HTERT RPE-1 (cell line): ENCODE measurements around the gene DNAI1.

Experiments used
- in situ Hi-C: fragments of 300-500 bp; cut with MboI; formaldehyde crosslinking; loops from 4 replicates; pipeline ENCODE4 v1.14.3; 2020; ENCODE audit warnings: low sequenced_read_pairs

Gene DNAI1

DNA sequence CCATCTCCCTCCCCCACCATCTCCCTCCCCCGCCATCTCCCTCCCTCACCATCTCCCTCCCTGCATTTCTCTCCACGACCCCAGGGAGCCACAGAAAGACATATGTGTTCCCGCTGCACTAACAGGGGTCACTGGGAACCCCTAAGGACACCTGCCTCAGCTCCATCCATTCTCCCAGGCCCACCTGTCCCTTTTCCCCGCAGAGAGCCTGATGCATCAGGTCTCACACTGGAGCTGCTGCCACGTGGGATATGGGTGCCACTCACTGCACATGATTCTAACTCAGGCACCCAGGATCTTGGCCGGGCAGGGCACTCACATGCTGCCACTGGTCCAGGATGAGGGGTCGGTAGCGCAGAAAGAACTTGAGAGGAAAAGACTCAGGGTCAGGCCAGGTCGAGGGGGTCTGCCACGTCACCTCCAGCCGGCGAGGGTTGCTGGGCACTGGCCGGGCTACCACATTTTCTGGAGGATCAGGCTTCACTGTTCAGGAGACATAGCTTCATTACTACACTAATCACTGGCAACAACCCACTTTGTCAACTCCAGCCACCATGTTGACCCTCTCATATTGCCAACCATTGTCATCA lies 97.4 kb downstream of the DNAI1 start:
- in situ Hi-C loops: no loop called here

DNA sequence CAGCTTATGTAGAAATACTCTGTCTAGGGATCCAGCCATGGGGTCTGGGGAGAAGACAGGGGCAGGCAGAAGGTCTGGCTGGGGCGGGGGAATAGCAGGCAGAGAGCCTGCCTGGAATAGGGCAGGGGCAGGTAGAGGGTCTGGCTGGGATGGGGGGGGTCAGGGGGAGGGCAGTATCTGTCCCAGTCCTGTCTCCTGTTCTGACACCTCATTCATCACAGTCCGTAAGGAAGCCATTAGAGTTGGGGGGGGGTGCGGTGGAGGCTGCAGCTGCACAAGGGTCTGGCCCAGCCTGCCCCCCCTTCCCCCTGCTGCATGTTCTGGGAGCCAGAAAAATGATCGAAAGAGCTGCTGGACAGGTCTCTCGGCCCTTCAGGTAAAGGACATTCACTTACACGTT lies 98.3 kb downstream of the DNAI1 start:
- in situ Hi-C loops: no loop called here

GRCh38 chr9:34557426-34558321 lies 99.1 kb downstream of the DNAI1 start:
- in situ Hi-C loops: no loop called here

DNA sequence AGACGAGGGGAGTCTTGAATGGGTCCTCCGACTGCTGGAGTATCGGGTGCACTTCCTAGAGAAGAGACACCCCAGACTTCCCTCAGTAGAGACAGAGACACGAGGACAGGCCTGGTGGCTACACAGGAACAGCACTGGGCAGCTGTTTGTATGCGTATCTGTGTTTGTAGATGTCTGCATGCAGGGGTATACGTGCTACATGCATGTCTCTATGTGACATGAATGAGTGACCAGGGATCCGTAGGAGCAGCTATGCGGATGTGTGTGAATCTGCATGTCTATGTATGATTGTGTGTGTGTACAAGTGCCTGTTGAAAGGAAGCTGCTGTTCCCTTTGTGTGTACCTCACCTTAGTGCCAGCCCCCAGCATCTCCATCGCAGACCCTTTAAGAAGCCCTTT lies 99.8 kb downstream of the DNAI1 start:
- in situ Hi-C loops: no loop called here

- in situ Hi-C loops: no loop called here
Observed at GRCh38 chr9:34558919-34559623, 100.5 kb downstream of the DNAI1 start.

DNA sequence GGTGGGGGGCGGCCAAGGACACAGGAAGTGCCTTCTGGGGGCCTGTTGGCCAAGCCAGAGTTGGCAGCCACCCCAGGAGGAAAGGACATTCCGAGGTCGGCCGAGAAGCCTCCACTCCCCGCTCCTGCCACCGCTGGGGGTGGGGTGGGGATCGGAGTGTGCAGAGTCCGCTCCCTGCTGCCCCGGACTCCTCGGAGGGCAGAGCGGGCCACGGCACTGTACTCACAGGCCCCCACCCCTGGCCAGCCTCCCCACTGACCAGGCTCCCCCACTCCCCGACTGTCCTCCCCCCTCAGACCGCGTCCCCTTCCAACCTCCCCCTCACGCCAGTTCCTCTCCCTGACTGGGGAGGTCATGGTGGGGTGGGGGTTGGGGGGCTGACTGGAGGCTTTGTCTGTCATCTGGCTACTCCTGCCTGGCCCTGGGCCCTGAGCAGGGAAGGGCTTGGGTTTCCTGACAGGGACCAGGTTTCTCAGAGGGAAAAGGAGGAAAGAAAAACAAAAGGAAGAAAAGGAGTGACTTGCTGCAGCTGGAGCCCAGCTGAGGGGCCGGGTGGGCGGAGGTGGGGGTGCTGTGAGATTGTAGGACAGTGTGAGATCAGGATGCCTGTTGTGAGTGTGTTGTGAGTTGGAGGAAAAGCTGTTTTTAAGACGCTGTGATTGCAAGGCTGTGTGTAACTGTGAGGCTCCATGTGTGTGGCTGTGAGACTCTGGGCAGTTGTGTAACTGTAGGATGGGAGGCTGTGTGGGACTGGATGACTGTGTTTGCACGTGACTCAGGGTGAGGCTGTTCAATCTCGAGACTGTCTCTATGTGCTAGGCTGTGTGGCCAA lies 101.2 kb downstream of the DNAI1 start:
- in situ Hi-C loops: no loop called here

- in situ Hi-C loops: no loop called here
Observed at GRCh38 chr9:34560599-34561214, 102.1 kb downstream of the DNAI1 start.

DNA sequence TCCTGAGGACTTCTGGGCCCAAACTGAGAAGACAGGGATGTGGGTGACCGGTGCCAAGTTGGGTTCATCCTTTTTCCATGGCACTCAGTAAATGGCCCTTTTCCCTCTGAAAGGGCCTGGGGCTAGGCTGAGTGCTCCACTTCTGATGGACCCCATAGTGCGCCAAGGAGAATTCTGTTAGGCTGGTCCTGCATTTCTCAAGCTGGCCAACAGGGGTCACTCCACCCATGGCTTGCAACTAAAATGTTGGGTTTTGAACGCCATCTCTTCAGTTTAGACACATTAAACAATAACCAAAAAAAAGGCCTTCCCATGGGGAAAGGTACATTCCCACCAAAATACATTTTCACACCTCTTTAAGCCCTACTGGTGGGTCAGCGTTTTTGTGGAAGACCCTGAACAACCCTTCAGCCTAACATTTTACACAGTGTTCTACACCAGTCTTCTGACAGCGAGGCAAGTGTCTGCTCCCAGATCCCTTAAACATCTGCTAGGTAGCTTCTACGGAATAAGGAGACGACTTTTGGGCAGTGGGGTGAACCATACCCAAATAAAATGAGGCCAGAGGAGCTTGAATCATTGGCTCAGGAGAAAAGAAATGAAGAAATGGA lies 103.6 kb downstream of the DNAI1 start:
- in situ Hi-C loops: no loop called here

DNA sequence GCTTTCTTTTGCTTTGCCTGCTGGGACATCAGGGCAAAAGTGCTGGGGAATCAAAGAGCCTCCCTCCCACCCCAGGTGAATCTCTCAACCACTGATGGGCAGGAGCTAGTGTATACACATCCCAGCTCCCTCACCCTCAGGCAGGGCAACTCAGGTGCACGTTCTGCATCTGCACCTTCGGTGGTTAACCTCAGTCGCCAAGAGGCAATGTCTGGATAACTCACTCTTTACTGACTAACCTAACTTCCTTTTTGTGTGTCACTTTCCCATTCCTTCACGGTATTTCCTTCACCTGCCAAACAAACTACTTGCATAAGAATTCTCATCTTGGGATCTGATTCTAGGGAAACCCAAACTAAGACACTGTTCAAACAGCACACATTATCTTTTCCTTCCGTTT lies 104.7 kb downstream of the DNAI1 start:
- in situ Hi-C loops: no loop called here

GRCh38 chr9:34564617-34565016 lies 106.0 kb downstream of the DNAI1 start:
- in situ Hi-C loops: no loop called here

- in situ Hi-C loops: no loop called here
Observed at GRCh38 chr9:34565856-34566255, 107.3 kb downstream of the DNAI1 start.

DNA sequence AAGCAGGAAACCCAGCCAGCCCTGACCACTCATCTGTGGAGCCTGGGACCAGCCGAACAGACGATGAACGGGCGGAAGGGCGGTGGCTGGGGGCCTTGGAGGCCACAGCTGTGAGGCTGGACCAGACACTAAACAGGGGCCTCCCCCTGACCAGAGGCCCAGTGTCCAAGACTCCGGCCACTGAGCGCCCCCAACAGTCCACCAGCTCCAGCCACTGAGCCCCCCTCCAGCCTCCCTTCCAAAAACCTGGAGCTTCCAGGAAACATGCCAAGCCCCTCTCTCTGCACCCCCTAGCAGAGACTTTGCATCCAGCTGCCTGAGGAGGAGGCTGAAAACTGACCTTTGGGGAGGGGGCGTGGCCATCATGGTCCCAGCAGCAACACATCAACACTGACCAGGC lies 107.7 kb downstream of the DNAI1 start:
- in situ Hi-C loops: no loop called here

DNA sequence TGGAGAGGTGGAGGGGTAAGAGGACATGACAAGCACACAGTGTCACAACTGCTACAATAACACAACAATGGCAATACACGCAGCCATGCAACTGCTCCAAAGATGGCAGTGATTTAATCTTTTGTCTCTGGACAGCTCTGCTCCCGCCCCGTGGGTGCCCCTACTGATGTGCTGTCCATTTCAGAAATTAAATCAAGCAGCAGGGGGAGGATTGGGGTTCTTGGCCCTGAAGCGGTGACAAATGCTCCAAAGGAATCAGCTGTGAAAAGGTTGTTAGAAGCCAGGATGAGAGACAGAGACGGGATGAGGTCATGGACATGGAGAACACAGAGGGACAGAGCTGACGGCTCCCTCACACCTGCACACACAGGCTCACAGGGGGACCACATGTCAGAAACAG lies 108.4 kb downstream of the DNAI1 start:
- in situ Hi-C loops: no loop called here

- in situ Hi-C loops: no loop called here
Observed at GRCh38 chr9:34568133-34568532, 109.5 kb downstream of the DNAI1 start.

- in situ Hi-C loops: no loop called here
Observed at GRCh38 chr9:34568774-34569173, 110.2 kb downstream of the DNAI1 start.

- in situ Hi-C loops: no loop called here
Observed at GRCh38 chr9:34570376-34570775, 111.8 kb downstream of the DNAI1 start.
